Colonic mucosa (tissue), 4 donors: ENCODE results near the gene RPTOR. TPM values are rescaled to one million over a fixed set of nuclear protein-coding genes. Genes with fewer than 3 reads are reported as not detected.

Experiments used
- DNase-seq: peaks from one replicate; pipeline ENCODE4 v3.0.0-alpha.2; 2020
- H3K27ac ChIP-seq: fragments of 200-600 bp; one replicate; pipeline ENCODE4 v1.8.0; 2021
- H3K27me3 ChIP-seq: fragments of 200-600 bp; one replicate; pipeline ENCODE4 v1.8.0; 2021
- H3K36me3 ChIP-seq: fragments of 200-600 bp; one replicate; pipeline ENCODE4 v1.8.0; 2021
- H3K4me1 ChIP-seq: fragments of 200-600 bp; one replicate; pipeline ENCODE4 v1.8.0; 2021; ENCODE audit warnings: mild to moderate bottlenecking
- H3K4me3 ChIP-seq: fragments of 200-600 bp; one replicate; pipeline ENCODE4 v1.8.0; 2021
- H3K9ac ChIP-seq, 2 donors: one replicate each; pipeline ENCODE4 v1.7.0; 2013; ENCODE audit warnings: control low read depth in 2 of 2, low read depth in 2 of 2, low read length in 2 of 2
- H3K9me3 ChIP-seq: fragments of 200-600 bp; one replicate; pipeline ENCODE4 v1.8.0; 2021
- intact Hi-C: fragments of 100-400 bp; cut with DNase I; formaldehyde crosslinking; loops from one replicate; pipeline ENCODE4 v1.14.1; 2022
- total RNA-seq, 2 donors: library from RNA; stranded (reverse); fragmentation: NEBNext Ultra II Directional in 1 of 2; extraction: Animal tissue kit (Norgen Biotek cat#: 25700) in 1 of 2; gene quantifications; one replicate each; pipeline ENCODE4 v1.2.1, GENCODE V29; 2021
- TF ChIP-seq, protein P1 (sequence below): fragments of 200-600 bp; IDR thresholded peaks from one replicate; pipeline ENCODE4 v1.8.0; 2022; ENCODE audit warnings: antibody characterized with exemption, mild to moderate bottlenecking
- donor health status: healthy.
- donor health status: DM: no; HTN: no; CAD: no.
- donor health status: DM: no; HTN: no; CAD: no.

The RPTOR gene
- total RNA-seq, 2 donors from 2014 or later = 21.2 to 39.6 TPM

DNA sequence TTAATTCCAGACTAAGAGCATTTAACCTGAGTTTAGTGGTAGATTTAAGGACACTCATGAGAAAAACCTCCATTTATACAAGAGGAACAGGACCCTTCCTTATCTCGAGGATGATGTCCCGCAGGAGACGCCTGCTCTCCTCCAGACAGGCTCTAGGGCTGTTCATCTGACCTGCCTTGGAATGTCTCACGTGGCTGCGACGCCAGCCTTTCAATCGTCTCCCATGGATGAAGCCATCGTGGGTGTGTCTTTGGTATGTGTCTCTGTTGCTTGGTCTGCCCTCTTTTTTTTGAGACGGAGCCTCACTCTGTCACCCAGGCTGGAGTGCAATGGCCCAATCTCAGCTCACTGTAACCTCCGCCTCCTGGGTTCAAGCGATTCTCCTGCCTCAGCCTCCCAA, 463.5 kb downstream of the RPTOR start:
- Histone ChIP-seq H3K4me3 (no peak overlapping the region), H3K9ac (no peak overlapping the region), H3K27me3 (peaks cover 17% of the 10 kb centered on the region), H3K9me3 (no peaks in the 10 kb centered on the region), H3K4me1 (peaks cover 12% of the 10 kb centered on the region), H3K36me3 (no peaks in the 10 kb centered on the region), H3K27ac (no peak overlapping the region)
- TF ChIP-seq, protein P1, sequence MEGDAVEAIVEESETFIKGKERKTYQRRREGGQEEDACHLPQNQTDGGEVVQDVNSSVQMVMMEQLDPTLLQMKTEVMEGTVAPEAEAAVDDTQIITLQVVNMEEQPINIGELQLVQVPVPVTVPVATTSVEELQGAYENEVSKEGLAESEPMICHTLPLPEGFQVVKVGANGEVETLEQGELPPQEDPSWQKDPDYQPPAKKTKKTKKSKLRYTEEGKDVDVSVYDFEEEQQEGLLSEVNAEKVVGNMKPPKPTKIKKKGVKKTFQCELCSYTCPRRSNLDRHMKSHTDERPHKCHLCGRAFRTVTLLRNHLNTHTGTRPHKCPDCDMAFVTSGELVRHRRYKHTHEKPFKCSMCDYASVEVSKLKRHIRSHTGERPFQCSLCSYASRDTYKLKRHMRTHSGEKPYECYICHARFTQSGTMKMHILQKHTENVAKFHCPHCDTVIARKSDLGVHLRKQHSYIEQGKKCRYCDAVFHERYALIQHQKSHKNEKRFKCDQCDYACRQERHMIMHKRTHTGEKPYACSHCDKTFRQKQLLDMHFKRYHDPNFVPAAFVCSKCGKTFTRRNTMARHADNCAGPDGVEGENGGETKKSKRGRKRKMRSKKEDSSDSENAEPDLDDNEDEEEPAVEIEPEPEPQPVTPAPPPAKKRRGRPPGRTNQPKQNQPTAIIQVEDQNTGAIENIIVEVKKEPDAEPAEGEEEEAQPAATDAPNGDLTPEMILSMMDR = no peak
- DNase-seq = no peak
- intact Hi-C loops = no loop called here

DNA sequence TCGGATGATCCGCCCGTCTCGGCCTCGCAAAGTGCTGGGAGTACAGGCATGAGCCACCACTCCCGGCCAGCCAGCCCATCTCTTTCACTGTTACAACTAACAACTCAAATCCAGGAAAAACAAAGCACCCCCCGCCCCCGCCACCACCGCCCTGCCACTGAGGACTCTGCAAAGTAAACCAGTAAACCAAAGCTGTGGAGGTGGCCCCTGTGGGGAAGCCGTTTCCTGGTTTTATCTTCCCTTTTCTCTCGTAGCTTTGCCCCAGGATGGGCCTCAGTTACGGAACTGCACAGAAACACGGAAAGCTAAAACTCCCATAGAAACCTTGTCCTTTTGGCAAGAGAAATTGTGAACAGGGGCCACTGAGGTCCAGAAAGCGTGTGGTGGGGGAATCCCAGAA, 464.5 kb downstream of the RPTOR start:
- intact Hi-C loops = no loop called here
- no peak for DNase-seq
- TF ChIP-seq, protein P1 = no peak

DNA sequence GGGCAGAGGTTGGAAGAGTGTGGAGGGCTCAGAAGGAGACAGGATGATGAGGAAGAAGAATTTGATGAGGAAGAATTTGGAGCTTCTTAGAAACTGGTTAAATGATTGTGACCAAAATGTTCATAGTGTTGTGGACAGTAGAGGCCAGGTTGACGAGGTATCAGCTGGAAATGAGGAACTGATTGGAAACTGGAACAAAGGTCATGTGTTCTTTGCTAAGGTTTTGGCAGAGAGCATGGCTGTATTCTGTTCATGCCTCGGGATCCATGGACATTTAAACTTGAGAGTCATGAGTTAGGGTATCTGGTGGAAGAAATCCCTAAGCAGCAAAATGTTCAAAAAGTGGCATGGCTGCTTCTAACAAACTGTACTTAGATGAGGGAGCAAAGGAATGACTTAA, 466.3 kb downstream of the RPTOR start:
- H3K27ac ChIP-seq = no peak overlapping the region
- no peaks in the 10 kb centered on the region for H3K27me3 ChIP-seq
- no peaks in the 10 kb centered on the region for H3K36me3 ChIP-seq
- no peaks in the 10 kb centered on the region for H3K9me3 ChIP-seq
- TF ChIP-seq, protein P1 = no peak
- H3K9ac ChIP-seq = no peak overlapping the region
- H3K4me3 ChIP-seq = no peak overlapping the region
- no peaks in the 10 kb centered on the region for H3K4me1 ChIP-seq
- DNase-seq = no peak
- intact Hi-C loops = no loop called here

More for the DNA sequence above, 464.5 kb downstream of the RPTOR start:
- peaks cover 11% of the 10 kb centered on the region for H3K27me3 ChIP-seq
- peaks cover 5% of the 10 kb centered on the region for H3K4me1 ChIP-seq
- H3K9ac ChIP-seq = no peak overlapping the region
- no peak overlapping the region for H3K27ac ChIP-seq
- H3K9me3 ChIP-seq = no peaks in the 10 kb centered on the region
- H3K36me3 ChIP-seq = no peaks in the 10 kb centered on the region
- no peak overlapping the region for H3K4me3 ChIP-seq

DNA sequence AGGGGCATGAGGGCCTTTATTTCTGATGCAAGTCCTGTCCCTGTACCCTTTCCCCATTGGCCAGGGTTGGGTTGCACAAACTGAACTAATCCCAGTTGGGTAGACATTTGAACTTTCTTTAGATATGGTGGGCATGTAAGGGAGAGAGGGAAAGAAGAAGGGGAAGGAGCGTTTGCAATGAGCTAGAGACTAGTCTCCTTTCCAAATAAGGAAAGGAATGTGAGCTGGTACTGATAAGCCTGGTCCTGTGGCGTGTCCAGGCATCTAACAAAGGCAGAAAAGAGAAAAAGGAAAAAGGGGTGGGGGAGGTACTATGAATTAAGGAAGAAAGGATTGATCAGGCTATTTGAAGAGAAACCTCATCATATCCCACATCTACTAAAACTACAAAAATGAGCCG, 467.3 kb downstream of the RPTOR start:
- DNase-seq = no peak
- intact Hi-C loops = no loop called here

DNA sequence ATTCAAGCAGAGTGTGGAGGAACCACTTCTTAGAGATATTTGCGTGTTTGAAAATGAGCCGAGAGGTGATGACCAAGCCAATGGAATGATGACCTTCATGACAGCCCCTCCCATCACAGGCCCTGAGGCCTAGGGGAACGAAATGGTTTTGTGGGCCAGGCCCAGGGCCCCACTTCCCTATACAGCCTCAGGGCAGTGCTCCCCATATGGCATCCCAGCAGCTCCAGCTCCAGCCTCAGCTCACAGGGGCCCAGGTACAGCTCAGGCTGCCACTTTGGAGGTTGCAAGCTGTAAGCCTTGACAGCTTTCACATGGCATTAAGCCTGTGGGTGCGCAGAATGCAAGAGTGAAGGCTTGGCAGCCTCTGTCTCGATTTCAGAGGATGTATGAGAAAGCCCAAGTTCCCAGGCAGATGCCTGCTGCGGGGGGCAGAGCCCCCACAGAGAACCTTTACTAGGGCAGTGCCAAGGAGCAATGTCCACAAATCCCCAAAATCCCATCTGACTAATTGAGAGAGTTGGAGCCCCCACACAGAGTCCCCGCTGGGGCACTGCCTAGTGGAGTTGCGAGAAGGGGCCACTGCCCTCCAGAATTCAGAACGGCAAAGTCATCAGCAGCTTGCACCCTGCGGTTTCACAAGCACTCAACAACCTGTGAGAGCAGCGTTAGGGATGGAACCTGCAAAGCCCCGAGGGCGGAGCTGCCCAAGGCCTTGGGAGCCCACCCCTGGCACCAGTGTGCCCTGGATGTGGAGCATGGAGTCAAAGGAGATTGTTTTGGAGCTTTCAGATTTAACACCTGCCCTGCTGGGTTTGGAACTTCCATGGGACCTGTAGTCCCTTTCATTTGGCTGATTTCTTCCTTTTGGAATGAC, 468.2 kb downstream of the RPTOR start:
- H3K9me3 ChIP-seq = no peaks in the 10 kb centered on the region
- H3K4me1 ChIP-seq = peaks cover 4% of the 10 kb centered on the region
- intact Hi-C loops = no loop called here
- TF ChIP-seq, protein P1 = no peak
- no peak overlapping the region for H3K27ac ChIP-seq
- no peak overlapping the region for H3K4me3 ChIP-seq
- no peak overlapping the region for H3K9ac ChIP-seq
- no peaks in the 10 kb centered on the region for H3K36me3 ChIP-seq
- H3K27me3 ChIP-seq = no peaks in the 10 kb centered on the region
- no peak for DNase-seq

More for the DNA sequence above, 467.3 kb downstream of the RPTOR start:
- H3K4me1 ChIP-seq = no peaks in the 10 kb centered on the region
- TF ChIP-seq, protein P1 = no peak
- no peaks in the 10 kb centered on the region for H3K9me3 ChIP-seq
- no peaks in the 10 kb centered on the region for H3K27me3 ChIP-seq
- H3K36me3 ChIP-seq = no peaks in the 10 kb centered on the region
- H3K4me3 ChIP-seq = no peak overlapping the region
- no peak overlapping the region for H3K9ac ChIP-seq
- no peak overlapping the region for H3K27ac ChIP-seq
